Calu3 (cell line): Measurements from ENCODE around the gene NOP53. TPM values are rescaled to one million over a fixed set of nuclear protein-coding genes. Genes with fewer than 3 reads are reported as not detected.

Experiments used
- BruUV-seq: library from RNA; stranded (reverse); fragments of 400-500 nt; replicated peaks from 2 replicates; lab custom pipeline; 2021; lab: Mats Ljungman, UMichigan
- CTCF ChIA-PET: fragments of 300-600 bp; sonication (Branson Sonifier 250); formaldehyde crosslinking; loops from one replicate; lab custom pipeline; 2022; ENCODE audit warnings: antibody characterized with exemption; lab: Charles Lee
- DNase-seq: peaks from one replicate; pipeline ENCODE4 v3.0.0; 2022
- H3K27ac Mint-ChIP-seq: one replicate; pipeline ENCODE4 v1.8.0; 2022; ENCODE audit warnings: mixed read lengths; ENCODE audit not compliant: unreplicated experiment
- H3K27me3 Mint-ChIP-seq: one replicate; pipeline ENCODE4 v1.8.0; 2022; ENCODE audit warnings: mixed read lengths; ENCODE audit not compliant: unreplicated experiment
- H3K36me3 Mint-ChIP-seq: one replicate; pipeline ENCODE4 v1.8.0; 2022; ENCODE audit warnings: mild to moderate bottlenecking, moderate library complexity, mixed read lengths; ENCODE audit not compliant: insufficient read depth, unreplicated experiment
- H3K4me1 Mint-ChIP-seq: one replicate; pipeline ENCODE4 v1.8.0; 2022; ENCODE audit warnings: mild to moderate bottlenecking, low read depth, mixed read lengths; ENCODE audit not compliant: unreplicated experiment
- H3K4me3 Mint-ChIP-seq: one replicate; pipeline ENCODE4 v1.8.0; 2022; ENCODE audit warnings: mild to moderate bottlenecking, low read depth, moderate library complexity, mixed read lengths; ENCODE audit not compliant: unreplicated experiment
- H3K9me3 Mint-ChIP-seq: one replicate; pipeline ENCODE4 v1.8.0; 2022; ENCODE audit warnings: low read depth, mixed read lengths; ENCODE audit not compliant: unreplicated experiment
- intact Hi-C: fragments of 100-400 bp; cut with micrococcal nuclease; formaldehyde crosslinking; loops from one replicate; pipeline ENCODE4 v1.10.0; 2022; ENCODE audit not compliant: unreplicated experiment
- total RNA-seq: library from RNA; stranded (reverse); gene quantifications from 2 replicates; pipeline ENCODE4 v1.2.3, GENCODE V29; 2022
- TF ChIP-seq, protein P1 (sequence below): fragments of 200-600 bp; IDR thresholded peaks from one replicate; pipeline ENCODE4 v1.8.0; 2022; ENCODE audit warnings: antibody characterized with exemption; ENCODE audit not compliant: unreplicated experiment

Gene NOP53
- total RNA-seq, 1 experiment from 2014 or later, result 222 TPM

DNA sequence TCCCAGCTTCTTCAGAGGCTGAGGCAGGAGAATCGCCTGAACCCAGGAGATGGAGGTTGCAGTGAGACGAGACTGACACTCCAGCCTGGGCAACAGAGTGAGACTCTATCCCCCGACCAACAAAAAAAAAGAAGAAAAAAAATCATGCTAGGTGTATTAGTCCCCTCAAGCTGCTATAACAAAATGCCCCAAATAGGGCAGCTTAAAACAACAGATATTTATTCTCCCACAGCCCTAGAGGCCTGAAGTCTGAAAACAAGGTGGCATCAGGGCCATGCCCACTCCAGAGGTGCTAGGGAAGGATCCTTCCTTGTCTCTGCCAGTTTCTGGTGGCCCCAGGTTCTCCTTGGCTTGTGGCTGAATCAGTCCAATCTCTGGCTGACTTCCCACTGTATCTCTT lies 40.7 kb upstream of the NOP53 start:
- peaks cover 26% of the 10 kb centered on the region for H3K36me3 Mint-ChIP-seq

DNA sequence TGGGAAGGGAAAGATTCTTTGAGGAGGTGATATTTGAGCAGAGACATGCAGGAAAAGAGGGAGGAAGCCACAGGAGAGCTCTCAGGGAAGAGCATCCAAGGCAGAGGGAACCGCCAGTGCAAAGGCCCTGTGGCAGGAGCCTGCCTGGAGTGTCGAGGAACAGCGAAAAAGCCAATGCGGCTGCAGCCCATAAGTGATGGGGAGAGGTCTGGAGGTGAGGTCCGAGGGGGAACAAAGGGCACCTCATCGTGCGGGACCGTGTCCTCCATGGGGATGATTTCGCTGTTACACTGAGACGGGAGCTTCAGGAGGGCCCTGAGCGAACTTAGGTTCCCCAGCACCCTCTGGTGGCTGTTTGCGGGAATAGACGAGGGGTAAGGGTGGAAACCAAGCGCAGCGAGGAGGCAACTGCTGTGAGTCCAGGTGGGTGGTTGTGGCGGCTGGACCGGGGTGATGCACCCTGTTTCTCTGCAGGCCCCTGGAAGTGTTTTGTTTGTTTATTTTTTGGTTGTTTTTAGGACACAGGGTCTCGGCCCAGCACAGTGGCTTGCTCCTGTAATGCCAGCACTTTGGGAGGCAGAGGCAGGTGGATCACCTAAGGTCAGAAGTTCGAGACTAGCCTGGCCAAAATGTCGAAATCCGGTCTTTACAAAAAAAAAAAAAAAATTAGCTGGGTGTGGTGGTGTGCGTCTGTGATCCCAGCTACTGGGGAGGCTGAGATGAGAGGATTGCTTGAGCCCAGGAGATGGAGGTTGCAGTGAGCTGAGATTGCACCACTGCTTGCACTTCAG lies 38.0 kb upstream of the NOP53 start:
- H3K4me3 Mint-ChIP-seq, result no peak overlapping the region
- CTCF ChIA-PET, result interaction anchor here (0.6 to 2.7 kb wide), 15 partner anchors 33 to 649 kb away, joined by 3 to 98 read pairs (median 4); partner anchors contain the start of gene KPTN
- peak; percentile 91 for DNase-seq
- intact Hi-C loops, result loop anchor here (2.0 kb wide), 1 partner anchor 271 kb away; no protein-coding TSS in a partner anchor
- H3K9me3 Mint-ChIP-seq, result no peaks in the 10 kb centered on the region
- TF ChIP-seq, protein P1, sequence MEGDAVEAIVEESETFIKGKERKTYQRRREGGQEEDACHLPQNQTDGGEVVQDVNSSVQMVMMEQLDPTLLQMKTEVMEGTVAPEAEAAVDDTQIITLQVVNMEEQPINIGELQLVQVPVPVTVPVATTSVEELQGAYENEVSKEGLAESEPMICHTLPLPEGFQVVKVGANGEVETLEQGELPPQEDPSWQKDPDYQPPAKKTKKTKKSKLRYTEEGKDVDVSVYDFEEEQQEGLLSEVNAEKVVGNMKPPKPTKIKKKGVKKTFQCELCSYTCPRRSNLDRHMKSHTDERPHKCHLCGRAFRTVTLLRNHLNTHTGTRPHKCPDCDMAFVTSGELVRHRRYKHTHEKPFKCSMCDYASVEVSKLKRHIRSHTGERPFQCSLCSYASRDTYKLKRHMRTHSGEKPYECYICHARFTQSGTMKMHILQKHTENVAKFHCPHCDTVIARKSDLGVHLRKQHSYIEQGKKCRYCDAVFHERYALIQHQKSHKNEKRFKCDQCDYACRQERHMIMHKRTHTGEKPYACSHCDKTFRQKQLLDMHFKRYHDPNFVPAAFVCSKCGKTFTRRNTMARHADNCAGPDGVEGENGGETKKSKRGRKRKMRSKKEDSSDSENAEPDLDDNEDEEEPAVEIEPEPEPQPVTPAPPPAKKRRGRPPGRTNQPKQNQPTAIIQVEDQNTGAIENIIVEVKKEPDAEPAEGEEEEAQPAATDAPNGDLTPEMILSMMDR, result peak; percentile 87
- peak overlapping the region; percentile 13 for H3K27ac Mint-ChIP-seq
- BruUV-seq, result no TSS peak
- H3K36me3 Mint-ChIP-seq, result peaks cover 19% of the 10 kb centered on the region
- H3K27me3 Mint-ChIP-seq, result no peaks in the 10 kb centered on the region
- no peaks in the 10 kb centered on the region for H3K4me1 Mint-ChIP-seq

More for the DNA sequence above, 40.7 kb upstream of the NOP53 start:
- TF ChIP-seq, protein P1, result no peak
- H3K4me1 Mint-ChIP-seq, result no peaks in the 10 kb centered on the region
- H3K4me3 Mint-ChIP-seq, result no peak overlapping the region
- DNase-seq, result no peak
- H3K9me3 Mint-ChIP-seq, result no peaks in the 10 kb centered on the region
- H3K27me3 Mint-ChIP-seq, result no peaks in the 10 kb centered on the region
- H3K27ac Mint-ChIP-seq, result no peak overlapping the region
- no TSS peak for BruUV-seq
- intact Hi-C loops, result no loop called here
- CTCF ChIA-PET, result interaction anchor here (0.6 kb wide), 1 partner anchor 134 kb away, joined by 3 read pairs; no protein-coding TSS in a partner anchor

DNA sequence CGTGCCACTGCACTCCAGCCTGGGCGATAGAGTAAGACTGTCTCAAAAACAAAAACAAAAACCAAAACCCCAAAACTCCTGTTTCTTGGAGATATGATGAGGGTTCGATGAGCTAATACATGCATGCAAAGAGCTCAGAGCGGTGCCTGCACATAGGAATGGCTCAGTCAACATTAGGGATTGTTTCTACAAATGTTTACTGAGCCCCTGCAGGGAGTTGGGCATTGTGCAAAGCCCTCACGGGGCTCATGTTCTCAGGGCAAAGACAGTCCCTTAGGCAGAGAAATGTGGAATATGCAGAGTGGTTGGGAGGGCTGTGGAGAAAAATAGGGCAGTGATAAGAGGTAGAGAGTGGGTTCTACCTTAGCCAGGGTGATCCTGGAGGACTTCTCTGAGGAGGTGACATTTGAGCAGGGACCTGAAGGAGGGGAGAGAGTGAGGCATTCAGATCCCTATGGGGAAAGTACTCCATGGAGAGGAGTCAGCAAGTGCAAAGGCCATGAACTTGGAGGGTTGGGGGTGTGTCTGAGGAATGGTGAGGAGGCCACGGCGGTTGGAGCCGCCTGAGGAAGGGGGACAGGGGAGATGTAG lies 33.6 kb upstream of the NOP53 start:
- CTCF ChIA-PET, result interaction anchor here (0.6 to 2.4 kb wide), 6 partner anchors 12 to 275 kb away, joined by 3 to 9 read pairs (median 8); no protein-coding TSS in a partner anchor
- intact Hi-C loops, result loop anchor here (2.0 kb wide), 2 partner anchors 33 to 151 kb away; partner anchors contain the start of gene NOP53
- no TSS peak for BruUV-seq
- peaks cover 43% of the 10 kb centered on the region for H3K36me3 Mint-ChIP-seq
- H3K27ac Mint-ChIP-seq, result no peak overlapping the region
- no peaks in the 10 kb centered on the region for H3K9me3 Mint-ChIP-seq
- no peaks in the 10 kb centered on the region for H3K27me3 Mint-ChIP-seq
- TF ChIP-seq, protein P1, result no peak
- no peak for DNase-seq
- H3K4me3 Mint-ChIP-seq, result peak overlapping the region; percentile 5
- H3K4me1 Mint-ChIP-seq, result peaks cover 23% of the 10 kb centered on the region
